HEK293T (cell line): ENCODE measurements around the gene ARHGDIG.
"Not testable (repeated sequence)": the region's sequence is repeated elsewhere in the genome, so short reads cannot be mapped to it uniquely, and the experiment has no call there.

Experiments
- CTCF ChIA-PET: fragments of 350-600 bp; formaldehyde crosslinking; extraction: SDS; loops from one replicate; lab custom pipeline; 2021; ENCODE audit warnings: antibody characterized with exemption, inconsistent platforms; lab: Yijun Ruan, JAX
- POLR2A ChIA-PET: fragments of 350-600 bp; formaldehyde crosslinking; extraction: SDS; loops from one replicate; lab custom pipeline; 2020; ENCODE audit warnings: antibody characterized with exemption, inconsistent platforms; lab: Yijun Ruan, JAX
- DNase-seq: peaks from one replicate; pipeline ENCODE4 v3.0.0; 2012; ENCODE audit warnings: mixed read lengths; ENCODE audit errors: extremely low spot score
- ARNT ChIP-seq: fragments of 450-650 bp; IDR thresholded peaks from 2 replicates; pipeline ENCODE4 v1.6.1; 2017; ENCODE audit warnings: mild to moderate bottlenecking
- BHLHE40 ChIP-seq: fragments of 450-650 bp; IDR thresholded peaks from 2 replicates; pipeline ENCODE4 v1.6.1; 2016; ENCODE audit warnings: mild to moderate bottlenecking, moderate library complexity, borderline replicate concordance
- CTBP1 ChIP-seq: fragments of 450-650 bp; IDR thresholded peaks from 2 replicates; pipeline ENCODE4 v1.6.1; 2016; ENCODE audit warnings: borderline replicate concordance
- ELF4 ChIP-seq: fragments of 450-650 bp; IDR thresholded peaks from 2 replicates; pipeline ENCODE4 v1.6.1; 2017; ENCODE audit warnings: antibody characterized with exemption
- FOXA1 ChIP-seq: fragments of 450-650 bp; IDR thresholded peaks from 2 replicates; pipeline ENCODE4 v1.6.1; 2016; ENCODE audit warnings: mild to moderate bottlenecking
- FOXK2 ChIP-seq: fragments of 450-650 bp; IDR thresholded peaks from 2 replicates; pipeline ENCODE4 v1.6.1; 2016; ENCODE audit warnings: mild to moderate bottlenecking
- FOXM1 ChIP-seq: fragments of 450-650 bp; IDR thresholded peaks from 2 replicates; pipeline ENCODE4 v1.6.1; 2017; ENCODE audit warnings: mild to moderate bottlenecking, borderline replicate concordance
- HDGF ChIP-seq: fragments of 450-650 bp; IDR thresholded peaks from 2 replicates; pipeline ENCODE4 v1.6.1; 2017; ENCODE audit warnings: antibody characterized with exemption, borderline replicate concordance
- L3MBTL2 ChIP-seq: fragments of 450-650 bp; conservative IDR thresholded peaks from 2 replicates; pipeline ENCODE4 v1.6.1; 2016; ENCODE audit warnings: mild to moderate bottlenecking
- LEF1 ChIP-seq: fragments of 450-650 bp; IDR thresholded peaks from 2 replicates; pipeline ENCODE4 v1.6.1; 2017; ENCODE audit warnings: mild to moderate bottlenecking, borderline replicate concordance
- NFRKB ChIP-seq: fragments of 450-650 bp; IDR thresholded peaks from 2 replicates; pipeline ENCODE4 v1.6.1; 2016; ENCODE audit warnings: mild to moderate bottlenecking, moderate library complexity
- PKNOX1 ChIP-seq: fragments of 450-650 bp; IDR thresholded peaks from 2 replicates; pipeline ENCODE4 v1.6.1; 2016
- SP1 ChIP-seq: fragments of 450-650 bp; IDR thresholded peaks from 2 replicates; pipeline ENCODE4 v1.6.1; 2017
- SUZ12 ChIP-seq: fragments of 450-650 bp; IDR thresholded peaks from 2 replicates; pipeline ENCODE4 v1.6.1; 2016; ENCODE audit warnings: mild to moderate bottlenecking
- TARDBP ChIP-seq: fragments of 450-650 bp; IDR thresholded peaks from 2 replicates; pipeline ENCODE4 v1.6.1; 2016
- ZNF384 ChIP-seq: fragments of 450-650 bp; IDR thresholded peaks from 2 replicates; pipeline ENCODE4 v1.6.1; 2016

Gene ARHGDIG

GRCh38 chr16:330741-331140 lies 50.4 kb downstream of the ARHGDIG start:
- ChIA-PET CTCF (interaction anchor here (0.6 kb wide), 1 partner anchor 20 kb away, joined by 3 read pairs; no protein-coding TSS in a partner anchor), POLR2A (no interaction called here)
- no peak for DNase-seq
- no peak for TF ChIP-seq NFRKB
- TF ChIP-seq ELF4 = no peak
- TF ChIP-seq ZNF384 = no peak
- no peak for TF ChIP-seq FOXM1
- no peak for TF ChIP-seq SUZ12
- no peak for TF ChIP-seq SP1
- no peak for TF ChIP-seq L3MBTL2
- TF ChIP-seq FOXK2 = no peak
- no peak for TF ChIP-seq BHLHE40
- no peak for TF ChIP-seq FOXA1
- TF ChIP-seq PKNOX1 = no peak
- TF ChIP-seq TARDBP = no peak
- no peak for TF ChIP-seq CTBP1
- TF ChIP-seq LEF1 = no peak
- no peak for TF ChIP-seq ARNT
- TF ChIP-seq HDGF = no peak

GRCh38 chr16:331181-331814 lies 50.9 kb downstream of the ARHGDIG start:
- DNase-seq, POLR2A ChIA-PET: not testable (repeated sequence)
- CTCF ChIA-PET = interaction anchor here (0.6 kb wide), 1 partner anchor 19 kb away, joined by 3 read pairs; no protein-coding TSS in a partner anchor
